Natural killer cell (primary cell): ENCODE measurements around the gene MRPS30. TPM values are rescaled to one million over a fixed set of nuclear protein-coding genes. Genes with fewer than 3 reads are reported as not detected.

Experiments used
- ATAC-seq, 3 donors: fragments of 150-1000 bp in 2 of 3; fragments of 200-7000 bp in 1 of 3; cut with Tn5 transposase; 1 replicate in 1 of 3; 2 replicates in 2 of 3; pipeline ENCODE4 v1.10.0; 2021; ENCODE audit warnings: mild to moderate bottlenecking in 2 of 3, moderate library complexity in 2 of 3
- DNase-seq, 2 donors: peaks; one replicate each; pipeline versions ENCODE4 v3.0.0 to v3.0.0-alpha.2; 2013 to 2021; ENCODE audit warnings: mixed read lengths in 1 of 2
- H3K27ac ChIP-seq: one replicate; pipeline ENCODE4 v1.5.1; 2013; ENCODE audit warnings: mild to moderate bottlenecking, low read length
- H3K27me3 ChIP-seq: one replicate; pipeline ENCODE4 v1.6.1; 2013; ENCODE audit warnings: low read length; ENCODE audit not compliant: control insufficient read depth, insufficient read depth
- H3K36me3 ChIP-seq: one replicate; pipeline ENCODE4 v1.6.1; 2013; ENCODE audit warnings: low read length; ENCODE audit not compliant: control insufficient read depth, insufficient read depth
- H3K4me1 ChIP-seq: one replicate; pipeline ENCODE4 v1.6.1; 2013; ENCODE audit warnings: low read length; ENCODE audit not compliant: control insufficient read depth, insufficient read depth
- H3K4me3 ChIP-seq: one replicate; pipeline ENCODE4 v1.5.1; 2013; ENCODE audit warnings: low read length
- H3K9me3 ChIP-seq: one replicate; pipeline ENCODE4 v1.6.1; 2013; ENCODE audit warnings: low read length; ENCODE audit not compliant: control insufficient read depth, insufficient read depth
- H3K27ac Mint-ChIP-seq, 2 donors: one replicate each; pipeline ENCODE4 v1.8.0; 2022; ENCODE audit warnings: mild to moderate bottlenecking in 2 of 2, mixed read lengths in 2 of 2, moderate library complexity in 1 of 2
- H3K27me3 Mint-ChIP-seq, 2 donors: one replicate each; pipeline ENCODE4 v1.8.0; 2022; ENCODE audit warnings: low read depth in 2 of 2, mixed read lengths in 2 of 2
- H3K36me3 Mint-ChIP-seq: one replicate; pipeline ENCODE4 v1.8.0; 2022; ENCODE audit warnings: mixed read lengths
- H3K4me1 Mint-ChIP-seq, 2 donors: one replicate each; pipeline ENCODE4 v1.8.0; 2022; ENCODE audit warnings: mixed read lengths in 2 of 2
- H3K4me3 Mint-ChIP-seq: one replicate; pipeline ENCODE4 v1.8.0; 2022; ENCODE audit warnings: mild to moderate bottlenecking, moderate library complexity, mixed read lengths
- H3K9me3 Mint-ChIP-seq, 2 donors: one replicate each; pipeline ENCODE4 v1.8.0; 2022; ENCODE audit warnings: mixed read lengths in 2 of 2
- WGBS: methylation state at CpG from one replicate; pipeline ENCODE4 v1.1.7; 2013; ENCODE audit warnings: missing lambda C conversion rate; ENCODE audit not compliant: insufficient coverage; 5-methylcytosine and 5-hydroxymethylcytosine counted together
- intact Hi-C: fragments of 100-400 bp; cut with micrococcal nuclease; formaldehyde crosslinking; loops from one replicate; pipeline ENCODE4 v1.14.2; 2022
- total RNA-seq, 4 donors: library from RNA; stranded (reverse); fragments of 120-200 nt in 1 of 4; gene quantifications; one replicate each; pipeline versions ENCODE4 v1.2.3 to v1.2.4, GENCODE V29; 2013 to 2022
- TF ChIP-seq, protein P1 (sequence below): fragments of 200-600 bp; IDR thresholded peaks from one replicate; pipeline ENCODE4 v1.8.0; 2022; ENCODE audit warnings: antibody characterized with exemption

Gene MRPS30
- total RNA-seq, 3 donors from 2014 or later (not counting 1 experiment from before 2014, with no cell fraction given): 34.1 to 43.8 (median 38.9) TPM

DNA sequence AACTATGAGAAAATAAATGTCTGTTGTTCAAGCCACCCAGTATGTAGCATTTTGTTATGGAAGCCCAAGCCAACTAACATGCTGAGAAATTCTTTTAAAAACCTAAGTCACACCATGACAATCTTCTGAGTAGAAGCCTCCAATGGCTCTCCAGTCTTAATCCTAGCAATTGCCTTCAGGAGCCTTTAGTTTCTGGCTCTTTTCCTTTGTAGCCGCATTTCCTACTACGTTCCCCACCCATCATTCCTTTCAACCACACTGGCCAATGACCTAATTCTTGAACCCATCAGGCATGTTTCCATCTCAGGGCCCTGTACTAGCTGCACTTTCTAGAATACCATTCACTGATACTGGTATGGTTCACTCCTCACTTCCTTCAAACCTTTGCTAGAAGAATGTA is 2.1 kb upstream of the MRPS30 start:
- DNase-seq (no peak), ATAC-seq (no peak)
- H3K9me3 Mint-ChIP-seq: no peaks in the 10 kb centered on the region
- H3K27ac Mint-ChIP-seq: peak overlapping the region in 1 of 2 donors; percentile 39
- H3K9me3 ChIP-seq: no peaks in the 10 kb centered on the region
- H3K4me1 ChIP-seq: peaks cover 9% of the 10 kb centered on the region
- intact Hi-C loops: no loop called here
- H3K27me3 Mint-ChIP-seq: peaks cover 0 to 3% of the 10 kb centered on the region in 2 donors
- no peaks in the 10 kb centered on the region for H3K36me3 Mint-ChIP-seq
- H3K27ac ChIP-seq: no peak overlapping the region
- peaks cover 7% of the 10 kb centered on the region for H3K36me3 ChIP-seq
- H3K4me3 Mint-ChIP-seq: no peak overlapping the region
- TF ChIP-seq, protein P1, sequence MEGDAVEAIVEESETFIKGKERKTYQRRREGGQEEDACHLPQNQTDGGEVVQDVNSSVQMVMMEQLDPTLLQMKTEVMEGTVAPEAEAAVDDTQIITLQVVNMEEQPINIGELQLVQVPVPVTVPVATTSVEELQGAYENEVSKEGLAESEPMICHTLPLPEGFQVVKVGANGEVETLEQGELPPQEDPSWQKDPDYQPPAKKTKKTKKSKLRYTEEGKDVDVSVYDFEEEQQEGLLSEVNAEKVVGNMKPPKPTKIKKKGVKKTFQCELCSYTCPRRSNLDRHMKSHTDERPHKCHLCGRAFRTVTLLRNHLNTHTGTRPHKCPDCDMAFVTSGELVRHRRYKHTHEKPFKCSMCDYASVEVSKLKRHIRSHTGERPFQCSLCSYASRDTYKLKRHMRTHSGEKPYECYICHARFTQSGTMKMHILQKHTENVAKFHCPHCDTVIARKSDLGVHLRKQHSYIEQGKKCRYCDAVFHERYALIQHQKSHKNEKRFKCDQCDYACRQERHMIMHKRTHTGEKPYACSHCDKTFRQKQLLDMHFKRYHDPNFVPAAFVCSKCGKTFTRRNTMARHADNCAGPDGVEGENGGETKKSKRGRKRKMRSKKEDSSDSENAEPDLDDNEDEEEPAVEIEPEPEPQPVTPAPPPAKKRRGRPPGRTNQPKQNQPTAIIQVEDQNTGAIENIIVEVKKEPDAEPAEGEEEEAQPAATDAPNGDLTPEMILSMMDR: no peak
- 93% methylated on average over 2 of the region's 2 CpGs for WGBS
- no peak overlapping the region for H3K4me3 ChIP-seq
- H3K4me1 Mint-ChIP-seq: peaks cover 24 to 34% of the 10 kb centered on the region in 2 donors
- H3K27me3 ChIP-seq: no peaks in the 10 kb centered on the region

DNA sequence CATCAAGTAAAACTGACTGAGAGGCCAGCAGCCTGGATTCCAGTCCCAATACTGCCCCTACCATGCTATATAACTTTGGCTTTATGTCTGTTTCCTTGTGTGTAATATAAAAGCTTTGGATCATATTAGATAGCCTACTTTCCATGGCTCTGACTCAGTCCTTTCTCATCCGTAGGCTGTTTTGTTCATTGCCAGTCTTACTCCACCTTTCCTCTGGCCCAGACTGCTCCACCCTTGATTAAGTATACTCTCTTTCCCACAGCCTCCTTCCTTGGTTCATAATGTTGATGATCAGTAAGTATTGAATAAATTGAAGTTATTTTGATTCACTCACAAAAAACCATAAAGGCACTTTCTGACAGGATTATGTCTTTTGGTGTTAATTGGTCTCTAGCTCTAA is 1.5 kb upstream of the MRPS30 start:
- intact Hi-C loops: no loop called here
- peaks cover 24 to 38% of the 10 kb centered on the region in 2 donors for H3K4me1 Mint-ChIP-seq

DNA sequence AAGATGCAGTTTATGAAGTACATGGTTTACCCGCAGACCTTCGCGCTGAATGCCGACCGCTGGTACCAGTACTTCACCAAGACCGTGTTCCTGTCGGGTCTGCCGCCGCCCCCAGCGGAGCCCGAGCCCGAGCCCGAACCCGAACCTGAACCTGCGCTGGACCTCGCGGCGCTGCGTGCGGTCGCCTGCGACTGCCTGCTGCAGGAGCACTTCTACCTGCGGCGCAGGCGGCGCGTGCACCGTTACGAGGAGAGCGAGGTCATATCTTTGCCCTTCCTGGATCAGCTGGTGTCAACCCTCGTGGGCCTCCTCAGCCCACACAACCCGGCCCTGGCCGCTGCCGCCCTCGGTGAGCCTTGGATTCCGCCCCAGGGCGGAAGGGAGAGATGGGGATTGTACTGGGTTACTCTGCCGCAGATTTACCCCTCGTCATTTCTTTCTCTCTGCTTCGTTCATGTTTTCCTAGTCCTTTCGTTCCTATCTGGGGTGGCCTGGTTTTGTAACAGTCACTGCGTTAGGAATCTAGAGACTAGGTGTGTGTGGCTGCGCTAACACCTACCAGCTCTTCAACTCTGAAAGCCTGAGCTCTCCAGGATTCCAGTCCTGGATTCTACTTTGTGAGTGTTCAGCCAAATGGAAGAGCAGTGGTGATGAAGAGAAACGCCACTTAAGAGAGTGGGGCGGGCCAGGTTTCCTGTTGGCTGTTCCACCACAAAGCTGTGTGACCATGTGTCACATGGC is 638 bp downstream of the MRPS30 start:
- Histone ChIP-seq H3K36me3 (peaks cover 28% of the 10 kb centered on the region), H3K9me3 (no peaks in the 10 kb centered on the region), H3K27me3 (no peaks in the 10 kb centered on the region), H3K4me3 (peak overlapping the region; percentile 99), H3K27ac (peak overlapping the region; percentile 94), H3K4me1 (peaks cover 9% of the 10 kb centered on the region)
- intact Hi-C loops: loop anchor here (2.0 kb wide), 1 partner anchor 1327 kb away; the partner anchor contains the start of gene TMEM267
- Mint-ChIP-seq H3K27ac (peak overlapping the region; percentile 92 to 95), H3K4me3 (peak overlapping the region; percentile 96), H3K36me3 (no peaks in the 10 kb centered on the region), H3K27me3 (peaks cover 0 to 3% of the 10 kb centered on the region in 2 donors), H3K4me1 (peaks cover 24 to 46% of the 10 kb centered on the region in 2 donors), H3K9me3 (no peaks in the 10 kb centered on the region)
- TF ChIP-seq, protein P1: no peak
- DNase-seq (peak; percentile 50 to 64), ATAC-seq (peak; percentile 30 to 63 (median 34))
- WGBS: under 1% methylated on average over 42 of the region's 45 CpGs

More for the DNA sequence above, 1.5 kb upstream of the MRPS30 start:
- WGBS: no CpG with 5 or more reads among the region's 1 CpG
- ATAC-seq (no peak), DNase-seq (no peak)
- TF ChIP-seq, protein P1: no peak
- no peaks in the 10 kb centered on the region for H3K9me3 ChIP-seq
- peaks cover 11% of the 10 kb centered on the region for H3K36me3 ChIP-seq
- peaks cover 9% of the 10 kb centered on the region for H3K4me1 ChIP-seq
- H3K27ac ChIP-seq: no peak overlapping the region
- peak overlapping the region in 1 of 2 donors; percentile 39 for H3K27ac Mint-ChIP-seq
- no peaks in the 10 kb centered on the region for H3K27me3 ChIP-seq
- no peak overlapping the region for H3K4me3 Mint-ChIP-seq
- no peaks in the 10 kb centered on the region for H3K9me3 Mint-ChIP-seq
- H3K4me3 ChIP-seq: no peak overlapping the region
- H3K36me3 Mint-ChIP-seq: no peaks in the 10 kb centered on the region
- peaks cover 0 to 3% of the 10 kb centered on the region in 2 donors for H3K27me3 Mint-ChIP-seq
